ENCODE data around the gene ECE1. TPM values are rescaled to one million over a fixed set of nuclear protein-coding genes. Genes with fewer than 3 reads are reported as not detected.
A peak's percentile ranks its signal among the peaks of the same experiment; 100 is the strongest.

The ECE1 gene
- total RNA-seq, 2 donors from 2014 or later = 79.1 to 83.3 TPM

- intact Hi-C loops (cut with DNase I) = no loop called here
- peak; percentile 52 for ATAC-seq
- Histone ChIP-seq H3K36me3 (replicated peaks in 1 of 2; ENCODE audit: insufficient read depth in 1 of 2, low read depth in 2 of 2) (no peaks in the 10 kb centered on the region), H3K27ac (peak overlapping the region; percentile 48 to 80 (median 70)), H3K4me3 (no peak overlapping the region), H3K9me3 (no peaks in the 10 kb centered on the region), H3K4me1 (peaks cover 84% of the 10 kb centered on the region), H3K27me3 (no peaks in the 10 kb centered on the region)
- TF ChIP-seq CTCF (IDR thresholded peaks at IDR 0.05) (peak in 2 of 7 experiments; percentile 9 to 19), POLR2A (IDR thresholded peaks at IDR 0.05) (no peak)
- WGBS, 2 donors = 22 to 23% methylated on average over 14 to 17 of the region's 17 CpGs
- DNase-seq = peak; percentile 69 to 79 (median 78)
Measured at GRCh38 chr1:21268281-21269239, 21.7 kb downstream of the ECE1 start.

- WGBS, 2 donors = 89 to 93% methylated on average over 16 of the region's 16 CpGs
- Histone ChIP-seq H3K36me3 (replicated peaks in 1 of 2; ENCODE audit: insufficient read depth in 1 of 2, low read depth in 2 of 2) (no peaks in the 10 kb centered on the region), H3K9me3 (no peaks in the 10 kb centered on the region), H3K27ac (peak overlapping the region; percentile 28 to 80 (median 70)), H3K4me3 (no peak overlapping the region), H3K27me3 (no peaks in the 10 kb centered on the region), H3K4me1 (peaks cover 88% of the 10 kb centered on the region)
- intact Hi-C loops (cut with DNase I) = no loop called here
- DNase-seq = no peak
- TF ChIP-seq CTCF (IDR thresholded peaks at IDR 0.05) (no peak), POLR2A (IDR thresholded peaks at IDR 0.05) (no peak)
- ATAC-seq = no peak
Measured at GRCh38 chr1:21267191-21268077, 22.8 kb downstream of the ECE1 start.

GRCh38 chr1:21266119-21266774 is 24.0 kb downstream of the ECE1 start:
- H3K9me3 ChIP-seq = no peaks in the 10 kb centered on the region
- H3K4me3 ChIP-seq = no peak overlapping the region
- no peaks in the 10 kb centered on the region for H3K36me3 ChIP-seq (replicated peaks in 1 of 2; ENCODE audit: insufficient read depth in 1 of 2, low read depth in 2 of 2)
- TF ChIP-seq CTCF (IDR thresholded peaks at IDR 0.05) (no peak), POLR2A (IDR thresholded peaks at IDR 0.05) (no peak)
- H3K4me1 ChIP-seq = peaks cover 88% of the 10 kb centered on the region
- no peak for ATAC-seq
- intact Hi-C loops (cut with DNase I) = no loop called here
- peak overlapping the region; percentile 28 to 56 (median 33) for H3K27ac ChIP-seq
- 63 to 69% methylated on average over 6 to 12 of the region's 12 CpGs for WGBS, 2 donors
- no peaks in the 10 kb centered on the region for H3K27me3 ChIP-seq
- no peak for DNase-seq

- Histone ChIP-seq H3K9me3 (no peaks in the 10 kb centered on the region), H3K4me3 (no peak overlapping the region), H3K4me1 (peaks cover 88% of the 10 kb centered on the region), H3K27ac (peak overlapping the region in 3 of 4 donors; percentile 34 to 56 (median 37)), H3K27me3 (no peaks in the 10 kb centered on the region), H3K36me3 (replicated peaks in 1 of 2; ENCODE audit: insufficient read depth in 1 of 2, low read depth in 2 of 2) (no peaks in the 10 kb centered on the region)
- WGBS, 2 donors = 92 to 94% methylated on average over 5 to 6 of the region's 6 CpGs
- no peak for DNase-seq
- intact Hi-C loops (cut with DNase I) = no loop called here
- no peak for TF ChIP-seq CTCF (IDR thresholded peaks at IDR 0.05)
- TF ChIP-seq POLR2A (IDR thresholded peaks at IDR 0.05) = no peak
- no peak for ATAC-seq
Measured at GRCh38 chr1:21265644-21266043, 24.6 kb downstream of the ECE1 start.
